Measurements from ENCODE around the gene SLC22A2. TPM values are rescaled to one million over a fixed set of nuclear protein-coding genes. Genes with fewer than 3 reads are reported as not detected.
A peak's percentile ranks its signal among the peaks of the same experiment; 100 is the strongest.

The SLC22A2 gene
- total and polyA plus RNA-seq, 2 of the 13 experiments (the other 11 are each of a cell fraction or from before 2014, with no cell fraction given), result not detected

DNA sequence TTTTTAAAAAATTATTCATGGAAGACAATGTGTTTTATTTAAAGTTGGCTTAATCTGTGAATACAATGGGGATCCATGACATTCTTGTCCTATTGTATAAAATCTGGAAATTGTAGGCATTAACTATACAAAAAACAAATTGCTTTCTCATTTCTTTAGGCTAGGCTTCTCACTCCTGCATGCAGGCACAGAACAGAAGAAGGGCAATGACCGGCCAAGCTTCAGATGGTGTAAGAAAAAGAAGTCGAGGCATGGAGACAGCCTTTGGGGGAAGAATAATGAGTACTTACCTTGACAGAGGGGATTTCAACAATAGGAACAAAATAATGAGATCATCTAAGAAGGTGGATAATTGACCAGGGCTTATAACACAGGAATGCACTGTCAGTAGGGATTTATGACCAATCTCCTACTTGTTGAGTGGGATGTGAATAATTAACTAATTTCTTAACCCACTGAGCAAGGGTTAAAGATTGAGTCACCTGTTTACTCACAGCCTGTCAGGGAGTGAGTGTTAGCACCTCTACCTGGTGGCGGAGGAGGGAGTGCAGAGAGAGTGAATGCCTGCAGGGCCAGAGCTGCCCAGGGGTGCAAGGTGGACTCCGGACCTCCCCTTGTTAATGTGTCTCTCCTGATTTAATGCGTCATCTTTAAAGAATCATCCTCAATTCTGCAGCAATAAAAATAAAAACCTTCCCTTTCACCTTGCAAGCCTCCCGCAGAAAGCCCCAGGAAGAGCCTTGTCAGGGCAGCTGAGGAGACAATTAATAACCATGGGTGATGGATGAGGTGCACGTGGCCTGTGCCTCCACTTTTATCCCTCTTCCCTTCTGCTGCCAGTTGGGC lies 3.9 kb downstream of the SLC22A2 start (continued):
- 0 out of 2 replicates have a peak, but pooled peaks have one; percentile 36 for TF ChIP-seq YEATS4 (CRISPR knock-in tag; IDR thresholded peaks at IDR 0.05; ENCODE audit: borderline replicate concordance)
- peak; percentile 43 for TF ChIP-seq XRCC5 (optimal IDR thresholded peaks at IDR 0.05; ENCODE audit: low read length)

DNA sequence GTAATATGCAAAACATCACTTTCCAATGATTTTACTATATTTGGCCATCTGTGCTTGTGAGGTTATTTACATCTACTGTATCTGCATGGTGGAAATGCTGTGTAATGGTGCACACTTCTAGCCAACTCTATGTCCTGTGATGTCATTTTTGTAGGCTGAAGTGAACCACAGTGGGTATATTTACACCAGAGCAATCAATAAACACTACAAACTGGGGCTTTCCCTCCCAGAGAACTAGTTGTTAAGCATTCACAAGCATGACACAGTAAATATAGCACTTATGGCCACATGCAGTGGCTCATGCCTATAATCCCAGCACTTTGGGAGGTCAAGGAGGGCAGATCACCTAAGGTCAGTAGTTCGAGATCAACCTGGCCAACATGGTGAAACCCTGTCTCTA lies 4.9 kb downstream of the SLC22A2 start:
- intact Hi-C loops (cut with micrococcal nuclease; ENCODE audit: unreplicated experiment), result loop anchor here (10.0 kb wide), 1 partner anchor 119 kb away; no protein-coding TSS in a partner anchor
- H3K27me3 ChIP-seq (ENCODE audit: control insufficient read depth in 1 of 2, insufficient read depth in 2 of 2, low read length in 2 of 2), result peaks cover 0 to 5% of the 10 kb centered on the region in 2 experiments; a peak in 1 of 5 replicates
- no peaks in the 10 kb centered on the region for H3K79me2 ChIP-seq (ENCODE audit: insufficient read depth, low read length)
- H4K20me1 ChIP-seq (ENCODE audit: insufficient read depth, low read length), result no peaks in the 10 kb centered on the region
- peaks cover 18% of the 10 kb centered on the region for H3K4me1 ChIP-seq (ENCODE audit: insufficient read depth, low read length)
- 0% methylated on average over 1 of the region's 1 CpG for WGBS (ENCODE audit: low lambda C conversion rate)
- in situ Hi-C loops (cut with HindIII; ENCODE audit: extremely low pct_ligation_motif_present, low pct_unique_long_range_greater_than_20kb), result no loop called here
- H3K36me3 ChIP-seq (replicated peaks in 1 of 2; ENCODE audit: control insufficient read depth in 1 of 2, insufficient read depth in 2 of 2, low read length in 2 of 2), result no peaks in the 10 kb centered on the region
- POLR2A ChIA-PET, result no interaction called here
- FAIRE-seq (no peak), DNase-seq (ENCODE audit: low spot score) (peak; percentile 11), ATAC-seq (peak; percentile 23; the same call in 2 of the 3 replicates)
- BruUV-seq (replicated peaks), result no TSS peak
- no peak overlapping the region for H3K27ac ChIP-seq (ENCODE audit: extremely low read length, insufficient read depth, low read length)
- H2AFZ ChIP-seq (ENCODE audit: low read length), result no peak overlapping the region
- no peak overlapping the region for H3K9ac ChIP-seq (ENCODE audit: insufficient read depth, low read depth, low read length)
- H3K4me2 ChIP-seq (ENCODE audit: low read depth, low read length), result no peak overlapping the region
- no peaks in the 10 kb centered on the region for H3K9me3 ChIP-seq (ENCODE audit: low read length)
- no peak overlapping the region for H3K4me3 ChIP-seq (replicated peaks in 1 of 3; ENCODE audit: insufficient read depth in 1 of 3, low read depth in 2 of 3, low read length in 3 of 3)
- CTCF ChIA-PET (ENCODE audit: low intra/inter-chr PET ratio, low total read pairs), result no interaction called here
- no peak for TF ChIP-seq KAT8 (CRISPR knock-in tag; IDR thresholded peaks at IDR 0.05)
- TF ChIP-seq, protein P1, sequence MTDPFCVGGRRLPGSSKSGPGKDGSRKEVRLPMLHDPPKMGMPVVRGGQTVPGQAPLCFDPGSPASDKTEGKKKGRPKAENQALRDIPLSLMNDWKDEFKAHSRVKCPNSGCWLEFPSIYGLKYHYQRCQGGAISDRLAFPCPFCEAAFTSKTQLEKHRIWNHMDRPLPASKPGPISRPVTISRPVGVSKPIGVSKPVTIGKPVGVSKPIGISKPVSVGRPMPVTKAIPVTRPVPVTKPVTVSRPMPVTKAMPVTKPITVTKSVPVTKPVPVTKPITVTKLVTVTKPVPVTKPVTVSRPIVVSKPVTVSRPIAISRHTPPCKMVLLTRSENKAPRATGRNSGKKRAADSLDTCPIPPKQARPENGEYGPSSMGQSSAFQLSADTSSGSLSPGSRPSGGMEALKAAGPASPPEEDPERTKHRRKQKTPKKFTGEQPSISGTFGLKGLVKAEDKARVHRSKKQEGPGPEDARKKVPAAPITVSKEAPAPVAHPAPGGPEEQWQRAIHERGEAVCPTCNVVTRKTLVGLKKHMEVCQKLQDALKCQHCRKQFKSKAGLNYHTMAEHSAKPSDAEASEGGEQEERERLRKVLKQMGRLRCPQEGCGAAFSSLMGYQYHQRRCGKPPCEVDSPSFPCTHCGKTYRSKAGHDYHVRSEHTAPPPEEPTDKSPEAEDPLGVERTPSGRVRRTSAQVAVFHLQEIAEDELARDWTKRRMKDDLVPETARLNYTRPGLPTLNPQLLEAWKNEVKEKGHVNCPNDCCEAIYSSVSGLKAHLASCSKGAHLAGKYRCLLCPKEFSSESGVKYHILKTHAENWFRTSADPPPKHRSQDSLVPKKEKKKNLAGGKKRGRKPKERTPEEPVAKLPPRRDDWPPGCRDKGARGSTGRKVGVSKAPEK (CRISPR knock-in tag; IDR thresholded peaks at IDR 0.05; ENCODE audit: borderline replicate concordance), result no peak
- no peak for TF ChIP-seq ZNF446 (CRISPR knock-in tag; IDR thresholded peaks at IDR 0.05)
- TF ChIP-seq RAD51 (IDR thresholded peaks at IDR 0.05; ENCODE audit: borderline replicate concordance), result no peak
- TF ChIP-seq RXRA (CRISPR knock-in tag; IDR thresholded peaks at IDR 0.05), result no peak
- TF ChIP-seq NR1H2 (CRISPR knock-in tag; IDR thresholded peaks at IDR 0.05; ENCODE audit: borderline replicate concordance, low read depth), result no peak
- no peak for TF ChIP-seq ZSCAN20 (CRISPR knock-in tag; IDR thresholded peaks at IDR 0.05; ENCODE audit: borderline replicate concordance)
- TF ChIP-seq ZNF672 (CRISPR knock-in tag; IDR thresholded peaks at IDR 0.05), result no peak
- TF ChIP-seq SNAI1 (CRISPR knock-in tag; IDR thresholded peaks at IDR 0.05; ENCODE audit: borderline replicate concordance), result no peak
- TF ChIP-seq DMAP1 (CRISPR knock-in tag; IDR thresholded peaks at IDR 0.05), result no peak
- TF ChIP-seq ZNF737 (CRISPR knock-in tag; IDR thresholded peaks at IDR 0.05; ENCODE audit: borderline replicate concordance), result no peak
- no peak for TF ChIP-seq ZNF607 (CRISPR knock-in tag; IDR thresholded peaks at IDR 0.05; ENCODE audit: borderline replicate concordance)
- TF ChIP-seq, protein P2, sequence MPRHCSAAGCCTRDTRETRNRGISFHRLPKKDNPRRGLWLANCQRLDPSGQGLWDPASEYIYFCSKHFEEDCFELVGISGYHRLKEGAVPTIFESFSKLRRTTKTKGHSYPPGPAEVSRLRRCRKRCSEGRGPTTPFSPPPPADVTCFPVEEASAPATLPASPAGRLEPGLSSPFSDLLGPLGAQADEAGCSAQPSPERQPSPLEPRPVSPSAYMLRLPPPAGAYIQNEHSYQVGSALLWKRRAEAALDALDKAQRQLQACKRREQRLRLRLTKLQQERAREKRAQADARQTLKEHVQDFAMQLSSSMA (CRISPR knock-in tag; IDR thresholded peaks at IDR 0.05), result no peak
- TF ChIP-seq ZNF576 (CRISPR knock-in tag; IDR thresholded peaks at IDR 0.05), result no peak
- TF ChIP-seq FOSL2 (CRISPR knock-in tag; IDR thresholded peaks at IDR 0.05), result no peak

Measured in HepG2 (cell line).